HEK293T (cell line): ENCODE measurements around the gene PSMB7.

Experiments used
- FOXK2 ChIP-seq: fragments of 450-650 bp; IDR thresholded peaks from 2 replicates; pipeline ENCODE4 v1.6.1; 2016; ENCODE audit warnings: mild to moderate bottlenecking
- LEF1 ChIP-seq: fragments of 450-650 bp; IDR thresholded peaks from 2 replicates; pipeline ENCODE4 v1.6.1; 2017; ENCODE audit warnings: mild to moderate bottlenecking, borderline replicate concordance
- SP1 ChIP-seq: fragments of 450-650 bp; IDR thresholded peaks from 2 replicates; pipeline ENCODE4 v1.6.1; 2017
- SUZ12 ChIP-seq: fragments of 450-650 bp; IDR thresholded peaks from 2 replicates; pipeline ENCODE4 v1.6.1; 2016; ENCODE audit warnings: mild to moderate bottlenecking
- TARDBP ChIP-seq: fragments of 450-650 bp; IDR thresholded peaks from 2 replicates; pipeline ENCODE4 v1.6.1; 2016
- ZNF384 ChIP-seq: fragments of 450-650 bp; IDR thresholded peaks from 2 replicates; pipeline ENCODE4 v1.6.1; 2016

DNA sequence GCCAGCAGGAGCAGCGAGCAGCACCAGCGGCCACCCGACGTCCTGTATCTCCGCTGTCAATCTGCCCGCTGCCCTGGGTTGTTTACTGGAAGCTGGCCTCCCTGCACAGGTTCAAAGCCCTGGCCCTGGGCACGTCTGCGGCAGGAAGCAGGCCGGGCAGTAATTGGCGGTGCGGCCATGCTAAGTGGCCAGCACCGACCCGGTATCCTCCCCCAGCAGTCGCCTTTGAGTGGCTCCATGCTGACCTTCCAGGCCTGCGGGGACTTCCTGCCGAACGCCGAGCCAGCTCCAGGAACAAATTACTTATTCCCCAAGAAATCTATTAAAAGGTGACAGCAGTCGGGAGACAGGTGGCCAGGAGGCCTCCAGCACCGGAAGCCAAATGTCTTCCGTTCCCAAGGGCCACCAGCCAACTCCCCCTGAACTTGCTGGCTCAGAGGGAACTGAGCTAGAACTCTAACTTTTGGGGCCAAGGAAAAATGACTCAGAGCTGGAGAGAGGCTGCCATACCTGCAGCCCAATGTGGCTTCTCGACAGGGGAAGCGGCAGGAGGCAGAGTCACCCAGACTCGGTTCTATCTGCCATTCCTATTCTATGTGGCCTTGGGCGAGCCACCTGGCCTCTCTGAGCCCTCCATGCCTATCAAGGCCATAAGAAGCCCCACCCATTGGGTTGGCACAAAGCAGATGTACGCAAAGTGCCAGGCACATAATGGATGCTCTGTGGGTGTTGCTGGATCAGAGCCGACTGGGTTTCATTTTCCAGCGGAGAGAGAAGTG, 13.7 kb upstream of the PSMB7 start:
- TF ChIP-seq TARDBP (no peak), LEF1 (no peak), SP1 (no peak), SUZ12 (no peak), FOXK2 (no peak), ZNF384 (no peak)
